ENCODE results near the gene PLA2G6. TPM values are rescaled to one million over a fixed set of nuclear protein-coding genes. Genes with fewer than 3 reads are reported as not detected.
A peak's percentile ranks its signal among the peaks of the same experiment; 100 is the strongest.

The PLA2G6 gene
- total RNA-seq, 1 donor from 2014 or later, result 52.4 TPM

DNA sequence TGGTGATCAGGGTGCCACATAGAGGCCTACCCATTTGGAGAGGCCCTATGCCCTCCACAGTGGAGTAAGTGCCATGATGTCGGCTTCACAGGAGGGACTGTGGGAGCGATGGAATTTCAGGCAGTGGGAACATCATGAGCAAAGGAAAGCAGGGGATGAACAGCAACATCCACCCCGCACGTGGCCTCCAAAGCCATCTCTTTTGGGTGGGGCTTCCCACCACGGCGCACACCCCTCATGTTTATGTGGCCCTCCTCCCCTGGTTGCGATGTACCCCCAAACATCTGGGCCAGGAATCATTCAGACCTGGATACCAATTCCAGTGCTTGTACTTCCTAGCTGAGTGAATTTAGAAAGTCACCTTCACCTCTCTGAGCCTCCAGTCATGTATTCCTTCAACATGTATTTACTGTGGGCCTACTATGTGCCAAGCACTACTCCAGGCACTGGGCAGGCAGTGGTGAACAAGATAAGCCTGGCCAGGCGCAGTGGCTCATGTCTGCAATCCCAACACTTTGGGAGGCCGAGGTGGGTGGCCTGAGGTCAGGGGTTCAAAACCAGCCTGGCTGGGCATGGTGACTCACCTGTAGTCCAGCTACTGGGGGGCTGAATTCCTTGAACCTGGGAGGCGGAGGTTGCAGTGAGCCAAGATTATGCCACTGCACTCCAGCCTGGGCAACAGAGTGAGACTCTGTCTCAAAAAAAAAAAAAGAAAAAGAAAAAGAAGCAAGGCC is 18.4 kb upstream of the PLA2G6 start:
- intact Hi-C loops (cut with DNase I), result no loop called here
- no peak overlapping the region for H3K27ac ChIP-seq
- DNase-seq, result no peak

DNA sequence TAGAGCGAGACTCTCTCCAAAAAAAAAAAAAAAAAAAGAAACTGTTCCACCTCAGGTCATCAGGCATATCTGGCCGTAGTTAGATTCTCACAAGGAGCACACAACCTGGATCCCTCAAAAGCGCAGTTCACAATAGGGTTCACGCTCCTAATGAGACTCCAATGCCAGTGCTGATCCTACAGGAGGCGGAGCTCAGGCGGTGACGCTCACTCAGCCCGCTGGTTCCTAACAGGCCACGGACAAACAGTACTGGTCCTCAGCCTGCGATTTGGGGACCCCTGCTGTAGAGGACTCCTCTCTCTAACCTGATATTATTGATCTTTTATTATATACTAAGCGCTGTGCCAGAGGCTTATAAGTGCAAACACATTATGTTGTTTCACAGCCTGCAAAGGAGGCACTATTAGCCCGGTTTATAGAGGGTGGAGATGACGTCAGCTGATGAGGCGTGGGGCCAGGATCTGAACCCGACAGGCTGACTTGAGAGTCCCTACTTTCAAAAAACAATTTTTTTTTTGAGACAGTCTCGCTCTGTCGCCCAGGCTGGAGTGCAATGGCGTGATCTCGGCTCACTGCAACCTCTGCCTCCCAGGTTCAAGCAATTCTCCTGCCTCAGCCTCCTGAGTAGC is 15.3 kb upstream of the PLA2G6 start:
- Histone ChIP-seq H3K4me3 (no peak overlapping the region), H3K9me3 (no peaks in the 10 kb centered on the region), H3K36me3 (no peaks in the 10 kb centered on the region), H3K27me3 (no peaks in the 10 kb centered on the region), H3K4me1 (peaks cover 11% of the 10 kb centered on the region), H3K27ac (no peak overlapping the region)
- intact Hi-C loops (cut with DNase I), result no loop called here
- TF ChIP-seq, protein P1, sequence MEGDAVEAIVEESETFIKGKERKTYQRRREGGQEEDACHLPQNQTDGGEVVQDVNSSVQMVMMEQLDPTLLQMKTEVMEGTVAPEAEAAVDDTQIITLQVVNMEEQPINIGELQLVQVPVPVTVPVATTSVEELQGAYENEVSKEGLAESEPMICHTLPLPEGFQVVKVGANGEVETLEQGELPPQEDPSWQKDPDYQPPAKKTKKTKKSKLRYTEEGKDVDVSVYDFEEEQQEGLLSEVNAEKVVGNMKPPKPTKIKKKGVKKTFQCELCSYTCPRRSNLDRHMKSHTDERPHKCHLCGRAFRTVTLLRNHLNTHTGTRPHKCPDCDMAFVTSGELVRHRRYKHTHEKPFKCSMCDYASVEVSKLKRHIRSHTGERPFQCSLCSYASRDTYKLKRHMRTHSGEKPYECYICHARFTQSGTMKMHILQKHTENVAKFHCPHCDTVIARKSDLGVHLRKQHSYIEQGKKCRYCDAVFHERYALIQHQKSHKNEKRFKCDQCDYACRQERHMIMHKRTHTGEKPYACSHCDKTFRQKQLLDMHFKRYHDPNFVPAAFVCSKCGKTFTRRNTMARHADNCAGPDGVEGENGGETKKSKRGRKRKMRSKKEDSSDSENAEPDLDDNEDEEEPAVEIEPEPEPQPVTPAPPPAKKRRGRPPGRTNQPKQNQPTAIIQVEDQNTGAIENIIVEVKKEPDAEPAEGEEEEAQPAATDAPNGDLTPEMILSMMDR (IDR thresholded peaks at IDR 0.05), result no peak
- DNase-seq (no peak), ATAC-seq (no peak)

More for the DNA sequence above, 18.4 kb upstream of the PLA2G6 start:
- H3K4me1 ChIP-seq, result peaks cover 18% of the 10 kb centered on the region
- no peaks in the 10 kb centered on the region for H3K9me3 ChIP-seq
- no peaks in the 10 kb centered on the region for H3K27me3 ChIP-seq
- ATAC-seq, result no peak
- TF ChIP-seq, protein P1 (IDR thresholded peaks at IDR 0.05), result no peak
- no peak overlapping the region for H3K4me3 ChIP-seq
- H3K36me3 ChIP-seq, result no peaks in the 10 kb centered on the region

DNA sequence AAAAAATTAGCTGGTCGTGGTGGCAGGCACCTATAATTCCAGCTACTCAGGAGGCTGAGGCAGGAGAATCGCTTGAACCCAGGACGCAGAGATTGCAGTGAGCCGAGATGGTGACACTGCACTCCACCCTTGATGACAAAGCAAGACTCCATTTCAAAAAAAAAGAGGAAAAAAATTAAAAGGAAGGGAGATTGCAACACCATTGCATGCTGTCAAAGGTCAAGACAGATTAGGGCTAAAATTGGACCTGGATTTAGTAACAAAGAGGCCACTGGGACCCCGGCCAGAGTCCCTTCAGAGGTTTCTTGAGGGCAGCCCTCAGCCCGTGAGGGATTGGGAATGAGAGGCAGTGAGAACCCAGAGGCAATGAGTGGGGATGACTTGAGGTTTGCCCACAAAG is 11.9 kb upstream of the PLA2G6 start:
- peaks cover 11% of the 10 kb centered on the region for H3K4me1 ChIP-seq
- ATAC-seq, result peak; percentile 35
- intact Hi-C loops (cut with DNase I), result no loop called here
- H3K27ac ChIP-seq, result no peak overlapping the region
- H3K9me3 ChIP-seq, result no peaks in the 10 kb centered on the region
- no peaks in the 10 kb centered on the region for H3K36me3 ChIP-seq
- no peak for DNase-seq
- H3K27me3 ChIP-seq, result no peaks in the 10 kb centered on the region
- no peak overlapping the region for H3K4me3 ChIP-seq
- TF ChIP-seq, protein P1 (IDR thresholded peaks at IDR 0.05), result no peak

DNA sequence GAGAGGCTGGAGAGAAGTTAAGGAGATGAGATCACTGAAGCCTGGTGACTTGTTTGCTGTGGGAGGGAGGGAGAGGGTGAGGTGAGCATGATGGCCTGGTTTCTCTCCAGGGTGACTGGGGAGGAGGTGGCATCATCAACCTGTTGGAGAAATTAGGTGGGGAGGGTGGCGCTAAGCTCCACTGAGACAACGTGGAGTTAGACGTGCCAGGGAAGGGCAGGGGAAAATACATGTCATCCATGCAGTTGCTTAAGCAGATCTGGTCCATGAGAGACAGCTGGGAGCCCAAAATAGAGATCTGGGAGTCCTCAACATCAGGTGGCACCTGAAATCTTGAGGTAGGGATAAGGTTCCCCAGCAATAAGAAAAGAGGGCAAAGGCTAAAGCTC is 10.8 kb upstream of the PLA2G6 start:
- no peaks in the 10 kb centered on the region for H3K27me3 ChIP-seq
- no peak for ATAC-seq

DNA sequence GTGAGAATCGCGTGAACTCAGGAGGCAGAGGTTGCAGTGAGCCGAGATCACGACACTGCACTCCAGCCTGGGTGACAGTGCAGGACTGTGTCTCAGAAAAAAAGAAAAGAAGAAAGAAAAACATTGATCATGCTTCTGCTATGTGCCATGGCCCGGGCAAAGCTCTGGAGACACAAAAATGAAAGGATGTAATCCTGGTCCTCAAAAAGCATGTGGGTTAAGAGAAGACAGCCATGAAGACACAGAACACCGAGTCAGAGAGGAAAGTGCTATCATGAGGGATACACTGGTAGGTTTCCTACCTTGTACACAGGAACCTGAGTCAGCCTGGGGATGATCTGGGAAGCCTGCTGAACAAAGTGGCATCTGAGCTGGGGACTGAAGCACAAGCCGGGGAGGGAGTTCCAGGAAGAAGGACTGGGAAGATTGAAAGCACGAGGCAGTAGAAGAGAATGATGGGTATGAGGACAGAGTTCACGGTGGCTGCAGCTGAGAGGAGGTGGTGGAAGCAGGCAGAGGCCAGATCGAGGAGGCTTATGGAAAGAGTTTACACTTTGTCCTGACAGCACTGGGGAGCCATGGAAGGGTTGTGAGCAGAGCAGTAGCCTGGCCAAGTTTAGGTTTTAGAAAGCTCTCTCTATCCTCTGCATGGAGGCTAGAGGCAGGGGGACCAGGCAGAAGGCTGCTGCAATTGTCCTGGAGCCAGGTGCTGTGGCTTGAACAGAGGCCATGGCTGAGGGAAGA is 10.3 kb upstream of the PLA2G6 start:
- Histone ChIP-seq H3K4me3 (no peak overlapping the region), H3K4me1 (peaks cover 21% of the 10 kb centered on the region), H3K27ac (no peak overlapping the region), H3K27me3 (no peaks in the 10 kb centered on the region), H3K36me3 (no peaks in the 10 kb centered on the region), H3K9me3 (no peaks in the 10 kb centered on the region)
- intact Hi-C loops (cut with DNase I), result no loop called here
- ATAC-seq, result peak; percentile 35
- TF ChIP-seq, protein P1 (IDR thresholded peaks at IDR 0.05), result no peak
- DNase-seq, result no peak

More for the DNA sequence above, 10.8 kb upstream of the PLA2G6 start:
- TF ChIP-seq, protein P1 (IDR thresholded peaks at IDR 0.05), result no peak
- Histone ChIP-seq H3K4me1 (peaks cover 16% of the 10 kb centered on the region), H3K36me3 (no peaks in the 10 kb centered on the region), H3K27ac (no peak overlapping the region), H3K4me3 (no peak overlapping the region), H3K9me3 (no peaks in the 10 kb centered on the region)
- no peak for DNase-seq
- intact Hi-C loops (cut with DNase I), result no loop called here

Data from upper lobe of right lung (tissue), 1 donor.